SU-DHL-6 (cell line): Measurements from ENCODE around the gene TNFRSF1B.

Experiments
- H2AFZ ChIP-seq: fragments of 200-600 bp; sonication (generic); 2 replicates; pipeline ENCODE4 v1.6.1; 2014; ENCODE audit warnings: low read depth, mild to moderate bottlenecking, moderate library complexity, mixed read lengths, antibody characterized with exemption, low read length; ENCODE audit not compliant: severe bottlenecking
- H3F3A ChIP-seq: fragments of 200-600 bp; shearing (Covaris generic); 2 replicates; pipeline ENCODE4 v1.6.0; 2016; ENCODE audit warnings: antibody characterized with exemption, mild to moderate bottlenecking; ENCODE audit not compliant: insufficient read depth
- H3K27ac ChIP-seq: fragments of 200-600 bp; sonication (generic); 2 replicates; pipeline ENCODE4 v1.5.1; 2016; ENCODE audit warnings: low read depth, mild to moderate bottlenecking, low read length, moderate library complexity, mixed read lengths
- H3K27me3 ChIP-seq: fragments of 200-600 bp; sonication (generic), shearing (Covaris generic); 2 replicates; pipeline ENCODE4 v1.6.0; 2014; ENCODE audit warnings: mild to moderate bottlenecking, low read length
- H3K36me3 ChIP-seq: fragments of 200-600 bp; sonication (generic); 2 replicates; pipeline ENCODE4 v1.6.1; 2014; ENCODE audit warnings: mild to moderate bottlenecking, low read length, mixed read lengths
- H3K4me2 ChIP-seq: fragments of 300-600, 200-600 bp; shearing (Covaris generic), sonication (generic); 2 replicates; pipeline ENCODE4 v1.6.0; 2014; ENCODE audit warnings: low read length, low read depth, mild to moderate bottlenecking; ENCODE audit not compliant: poor library complexity, severe bottlenecking
- H3K4me3 ChIP-seq: fragments of 200-600 bp; sonication (generic); 2 replicates; pipeline ENCODE4 v1.5.1; 2014; ENCODE audit warnings: antibody characterized with exemption, low read length, mild to moderate bottlenecking, mixed read lengths; ENCODE audit not compliant: insufficient read depth, poor library complexity, severe bottlenecking
- H3K79me2 ChIP-seq: fragments of 200-600 bp; sonication (generic); 2 replicates; pipeline ENCODE4 v1.6.1; 2014; ENCODE audit warnings: mild to moderate bottlenecking, low read length, moderate library complexity; ENCODE audit not compliant: insufficient read depth
- H3K9ac ChIP-seq: fragments of 200-600 bp; sonication (generic); 2 replicates; pipeline ENCODE4 v1.7.0; 2014; ENCODE audit warnings: mild to moderate bottlenecking, low read length
- H3K9me2 ChIP-seq: fragments of 200-600 bp; sonication (generic); replicated peaks from 2 replicates; pipeline ENCODE4 v1.6.1; 2014; ENCODE audit warnings: low read length; ENCODE audit not compliant: insufficient read depth
- H3K9me3 ChIP-seq: fragments of 200-600 bp; sonication (generic); 2 replicates; pipeline ENCODE4 v1.6.1; 2014; ENCODE audit warnings: low read length, mixed read lengths; ENCODE audit not compliant: insufficient read depth
- H4K20me1 ChIP-seq: fragments of 200-600 bp; sonication (generic); 2 replicates; pipeline ENCODE4 v1.6.1; 2014; ENCODE audit warnings: low read depth, mild to moderate bottlenecking, antibody characterized with exemption, low read length, moderate library complexity, mixed read lengths
- EZH2phosphoT487 ChIP-seq: fragments of 200-600 bp; sonication (generic), shearing (Covaris generic); conservative IDR thresholded peaks from 2 replicates; pipeline ENCODE4 v1.6.1; 2018; ENCODE audit warnings: mild to moderate bottlenecking, antibody characterized with exemption, low read length, moderate library complexity, mixed read lengths
- TF ChIP-seq, protein P1 (sequence below): fragments of 200-600 bp; sonication (generic); IDR thresholded peaks from one replicate; pipeline ENCODE4 v1.5.1; 2017; ENCODE audit warnings: antibody characterized with exemption, mild to moderate bottlenecking, low read length, moderate library complexity; ENCODE audit not compliant: insufficient read depth, poor library complexity, severe bottlenecking

The TNFRSF1B gene

DNA sequence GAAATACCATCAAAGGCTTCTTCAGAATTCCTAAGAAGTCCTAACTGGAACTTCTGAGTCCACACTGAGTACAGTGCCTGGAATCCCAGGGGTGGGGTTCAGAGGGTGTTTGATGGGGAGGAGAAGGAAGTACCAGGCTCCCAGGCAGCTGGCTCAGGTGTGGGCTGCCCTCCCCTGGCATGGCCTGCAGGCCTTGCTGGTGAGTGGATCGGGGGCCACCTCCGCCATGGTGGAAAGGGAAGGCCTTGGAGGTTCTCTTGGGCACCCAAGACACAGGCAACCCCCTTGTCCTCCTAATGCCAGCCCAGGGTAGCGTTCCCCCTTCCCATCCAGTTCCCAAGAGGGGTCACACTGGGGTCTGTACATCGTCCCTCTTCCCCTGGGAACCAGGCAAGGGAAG is 26.8 kb upstream of the TNFRSF1B start:
- Histone ChIP-seq H3K9ac (no peak overlapping the region), H3F3A (no peaks in the 10 kb centered on the region), H2AFZ (no peak overlapping the region), H3K27me3 (no peaks in the 10 kb centered on the region), H3K79me2 (no peaks in the 10 kb centered on the region), H3K9me3 (no peaks in the 10 kb centered on the region), H3K4me2 (no peak overlapping the region), H3K4me3 (no peak overlapping the region), H3K27ac (no peak overlapping the region), H3K9me2 (no peaks in the 10 kb centered on the region), H4K20me1 (no peaks in the 10 kb centered on the region), H3K36me3 (no peaks in the 10 kb centered on the region)
- TF ChIP-seq EZH2phosphoT487 = no peak
- TF ChIP-seq, protein P1, sequence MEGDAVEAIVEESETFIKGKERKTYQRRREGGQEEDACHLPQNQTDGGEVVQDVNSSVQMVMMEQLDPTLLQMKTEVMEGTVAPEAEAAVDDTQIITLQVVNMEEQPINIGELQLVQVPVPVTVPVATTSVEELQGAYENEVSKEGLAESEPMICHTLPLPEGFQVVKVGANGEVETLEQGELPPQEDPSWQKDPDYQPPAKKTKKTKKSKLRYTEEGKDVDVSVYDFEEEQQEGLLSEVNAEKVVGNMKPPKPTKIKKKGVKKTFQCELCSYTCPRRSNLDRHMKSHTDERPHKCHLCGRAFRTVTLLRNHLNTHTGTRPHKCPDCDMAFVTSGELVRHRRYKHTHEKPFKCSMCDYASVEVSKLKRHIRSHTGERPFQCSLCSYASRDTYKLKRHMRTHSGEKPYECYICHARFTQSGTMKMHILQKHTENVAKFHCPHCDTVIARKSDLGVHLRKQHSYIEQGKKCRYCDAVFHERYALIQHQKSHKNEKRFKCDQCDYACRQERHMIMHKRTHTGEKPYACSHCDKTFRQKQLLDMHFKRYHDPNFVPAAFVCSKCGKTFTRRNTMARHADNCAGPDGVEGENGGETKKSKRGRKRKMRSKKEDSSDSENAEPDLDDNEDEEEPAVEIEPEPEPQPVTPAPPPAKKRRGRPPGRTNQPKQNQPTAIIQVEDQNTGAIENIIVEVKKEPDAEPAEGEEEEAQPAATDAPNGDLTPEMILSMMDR = no peak

DNA sequence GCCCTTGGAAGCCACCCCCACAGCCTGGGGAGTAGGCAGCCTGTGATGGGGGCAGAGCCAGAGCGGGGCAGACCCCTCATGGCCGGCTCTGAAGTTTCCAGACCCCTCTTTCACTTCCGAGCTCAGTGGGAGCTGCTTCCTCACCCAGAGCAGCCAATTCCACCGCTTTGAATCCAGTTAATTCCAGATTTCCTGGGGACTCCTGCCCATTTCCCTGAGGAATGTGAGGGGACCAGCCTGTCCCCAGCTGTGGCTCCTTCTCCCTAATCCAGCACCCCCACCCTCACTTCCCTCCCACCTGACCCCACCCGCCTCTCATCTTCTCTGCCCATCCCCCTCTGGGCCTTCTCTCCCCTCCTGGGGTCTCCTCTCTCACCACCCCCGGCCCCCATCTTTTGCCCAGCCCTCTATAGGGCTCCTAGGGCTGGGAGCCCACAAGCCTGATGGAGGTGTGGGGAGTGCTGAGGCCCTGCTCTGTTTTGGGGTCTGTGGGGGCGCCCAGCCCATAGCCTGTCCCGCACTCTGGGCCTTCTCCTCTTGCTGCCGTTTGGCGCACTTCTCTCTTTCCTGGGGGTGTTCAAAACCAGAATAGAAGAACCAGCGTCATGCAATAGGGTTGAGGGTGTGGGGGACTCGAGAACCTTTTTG is 26.2 kb upstream of the TNFRSF1B start:
- no peaks in the 10 kb centered on the region for H3K79me2 ChIP-seq
- TF ChIP-seq, protein P1 = no peak
- TF ChIP-seq EZH2phosphoT487 = no peak
- H3K36me3 ChIP-seq = no peaks in the 10 kb centered on the region
- no peak overlapping the region for H2AFZ ChIP-seq
- no peak overlapping the region for H3K27ac ChIP-seq
- H3K9me2 ChIP-seq = no peaks in the 10 kb centered on the region
- H4K20me1 ChIP-seq = no peaks in the 10 kb centered on the region
- no peak overlapping the region for H3K4me2 ChIP-seq
- no peak overlapping the region for H3K4me3 ChIP-seq
- no peaks in the 10 kb centered on the region for H3K9me3 ChIP-seq
- no peaks in the 10 kb centered on the region for H3F3A ChIP-seq
- no peaks in the 10 kb centered on the region for H3K27me3 ChIP-seq
- H3K9ac ChIP-seq = no peak overlapping the region

DNA sequence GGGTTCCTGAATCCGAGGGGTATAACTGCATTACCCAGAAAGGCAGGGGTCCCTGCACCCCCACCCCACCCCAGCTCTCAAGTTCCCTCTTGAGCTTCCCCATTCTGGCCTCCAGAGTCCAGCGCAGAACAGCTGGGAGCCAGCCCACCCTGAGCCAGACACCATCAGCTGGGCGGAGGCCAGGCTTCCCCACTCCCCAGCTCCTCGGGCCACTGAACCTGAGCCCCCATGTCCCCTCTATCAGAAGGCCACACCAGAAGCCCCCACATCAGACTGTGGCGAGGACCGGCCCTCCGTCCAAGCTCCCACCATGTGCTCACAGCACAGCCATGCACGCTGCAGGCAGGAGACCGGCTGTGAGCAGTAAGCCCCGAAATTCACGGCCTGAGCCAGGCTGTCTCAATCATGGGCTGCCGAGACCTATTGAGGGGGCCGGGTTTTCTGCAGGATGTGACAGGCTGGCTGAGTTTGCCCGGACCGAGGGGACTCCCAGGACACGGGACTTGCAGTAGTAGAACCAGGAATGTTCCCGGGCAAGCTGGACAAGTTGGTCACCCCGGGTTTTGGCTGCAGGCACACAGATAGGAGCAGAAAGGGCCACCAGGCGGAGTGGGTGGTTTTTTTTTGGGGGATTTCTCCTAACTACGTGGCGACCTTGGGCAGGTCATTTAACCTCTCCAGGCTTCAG is 25.5 kb upstream of the TNFRSF1B start:
- no peak overlapping the region for H3K4me2 ChIP-seq
- no peak overlapping the region for H3K9ac ChIP-seq
- H3K4me3 ChIP-seq = no peak overlapping the region
- H3K27me3 ChIP-seq = no peaks in the 10 kb centered on the region
- H3K27ac ChIP-seq = no peak overlapping the region
- no peaks in the 10 kb centered on the region for H4K20me1 ChIP-seq
- H3K9me3 ChIP-seq = no peaks in the 10 kb centered on the region
- H3K9me2 ChIP-seq = no peaks in the 10 kb centered on the region
- H3K79me2 ChIP-seq = no peaks in the 10 kb centered on the region
- no peak for TF ChIP-seq EZH2phosphoT487
- TF ChIP-seq, protein P1 = no peak
- H3K36me3 ChIP-seq = no peaks in the 10 kb centered on the region
- no peaks in the 10 kb centered on the region for H3F3A ChIP-seq
- no peak overlapping the region for H2AFZ ChIP-seq
